IPS DF 4.7 (cell line): Measurements from ENCODE around the gene PLAGL2.
"Not testable (repeated sequence)": the region's sequence is repeated elsewhere in the genome, so short reads cannot be mapped to it uniquely, and the experiment has no call there.

Source experiments
- DNase-seq: peaks from one replicate; pipeline ENCODE4 v3.0.0-alpha.2; 2013; ENCODE audit warnings: low spot score; ENCODE audit errors: extremely low read depth

Gene PLAGL2

DNA sequence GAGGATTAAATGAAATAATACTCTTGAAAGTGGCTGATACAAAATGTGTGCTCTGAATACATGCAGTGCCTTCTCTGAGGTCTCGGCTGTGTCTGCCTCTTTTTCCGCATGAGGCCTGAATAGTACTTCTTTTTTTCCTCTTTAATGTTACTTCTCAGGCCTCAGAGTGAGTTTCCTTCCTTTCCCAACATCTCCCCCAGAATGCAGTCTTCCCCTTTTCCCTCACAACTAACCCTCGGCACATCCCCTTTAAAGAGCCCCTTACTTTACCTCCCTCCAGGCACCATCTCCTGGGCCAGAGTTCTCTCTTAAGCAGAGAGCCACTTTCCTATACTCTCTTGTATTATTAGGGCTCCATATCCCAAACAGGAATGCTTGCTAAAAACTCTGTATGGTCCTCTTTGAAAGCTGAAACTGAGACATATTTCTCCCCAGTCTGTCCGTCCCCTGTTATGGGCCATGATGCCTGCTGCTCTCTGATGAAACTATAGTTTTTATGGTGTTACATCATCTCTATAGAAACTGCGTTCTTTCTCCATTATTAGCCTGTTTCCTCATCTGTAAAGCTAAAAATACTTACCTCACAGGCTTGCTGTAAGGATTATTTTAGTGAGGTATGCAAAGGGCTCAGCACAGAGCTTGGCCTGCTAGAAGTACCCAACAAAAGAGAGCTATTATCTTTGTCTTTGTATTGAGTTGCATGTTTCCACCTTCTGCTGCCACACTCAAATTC, 2.3 kb downstream of the PLAGL2 start:
- DNase-seq = no peak

GRCh38 chr20:32204205-32205109, 3.1 kb downstream of the PLAGL2 start:
- DNase-seq = no peak

GRCh38 chr20:32203356-32204204, 4.0 kb downstream of the PLAGL2 start:
- DNase-seq = no peak

DNA sequence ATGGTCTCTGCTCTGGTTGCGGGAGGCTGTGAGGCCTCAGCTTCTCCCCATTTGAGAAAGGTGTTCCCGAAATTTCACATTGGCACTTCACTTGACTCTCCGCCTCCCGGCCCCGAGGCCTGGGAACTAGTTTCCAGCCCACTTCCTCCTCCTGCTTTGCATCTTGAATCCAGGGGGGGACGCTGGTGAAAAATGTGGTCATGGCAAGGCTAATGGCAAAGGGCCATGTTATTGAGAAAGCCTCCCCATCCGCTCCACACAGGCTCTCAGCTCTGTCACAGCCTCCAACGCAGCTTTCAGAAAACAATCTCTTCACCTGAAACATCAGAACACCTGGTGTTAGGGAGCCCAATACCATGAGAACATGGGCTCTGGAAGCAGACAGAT, 5.6 kb downstream of the PLAGL2 start:
- no peak for DNase-seq

DNA sequence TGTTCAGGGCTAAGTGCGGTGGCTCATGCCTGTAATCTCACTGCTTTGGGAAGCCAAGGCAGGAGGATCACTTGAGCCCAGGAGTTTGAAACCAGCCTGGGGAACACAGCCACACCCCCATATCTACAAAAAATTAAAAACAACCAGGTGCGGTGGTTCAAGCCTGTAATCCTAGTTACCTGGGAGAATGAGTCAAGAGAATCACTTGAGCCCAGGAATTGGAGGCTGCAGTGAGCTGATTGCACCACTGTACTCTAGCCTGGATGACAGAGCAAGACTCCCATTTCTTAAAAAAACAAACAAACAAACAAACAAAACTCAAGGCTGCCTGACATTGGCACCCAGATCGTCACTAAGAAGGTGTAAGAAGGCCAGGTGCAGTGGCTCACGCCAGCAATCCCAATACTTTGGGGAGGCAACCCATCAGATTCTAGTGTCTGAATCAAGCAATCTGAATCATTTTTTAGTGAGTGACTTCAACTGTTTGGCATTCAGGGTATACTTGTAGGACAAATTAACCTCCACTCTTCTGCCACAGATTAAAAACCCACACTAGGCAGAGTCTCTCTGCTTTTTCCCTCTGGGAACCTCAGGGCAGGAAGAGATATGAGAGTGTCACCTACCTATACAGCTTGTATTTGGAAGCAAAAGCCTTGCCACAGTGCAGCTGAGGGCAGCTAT, 6.1 kb downstream of the PLAGL2 start:
- DNase-seq = no peak

GRCh38 chr20:32199006-32199405, 8.5 kb downstream of the PLAGL2 start:
- no peak for DNase-seq

GRCh38 chr20:32197136-32197535, 10.4 kb downstream of the PLAGL2 start:
- not testable (repeated sequence) for DNase-seq

DNA sequence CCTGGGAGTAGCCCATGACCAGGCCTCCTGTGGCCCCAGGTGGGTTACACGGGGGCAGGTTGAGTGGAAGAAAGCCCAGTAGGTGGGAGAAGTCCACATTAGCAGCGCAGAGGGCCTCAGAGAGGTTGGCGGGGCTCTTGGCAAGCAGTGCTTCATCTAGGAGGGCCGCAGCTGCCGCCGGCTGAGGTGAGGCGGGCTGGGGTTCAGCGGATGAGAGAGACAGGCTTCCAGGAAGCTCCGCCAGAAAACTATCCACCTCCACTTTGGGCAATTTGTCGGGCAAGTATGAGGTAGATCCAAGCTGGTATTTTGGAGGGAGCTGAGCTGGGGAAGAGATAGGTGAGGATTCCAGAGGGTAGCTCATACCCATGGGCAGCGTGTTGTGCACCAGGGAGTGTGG, 10.9 kb downstream of the PLAGL2 start:
- DNase-seq = not testable (repeated sequence)

DNA sequence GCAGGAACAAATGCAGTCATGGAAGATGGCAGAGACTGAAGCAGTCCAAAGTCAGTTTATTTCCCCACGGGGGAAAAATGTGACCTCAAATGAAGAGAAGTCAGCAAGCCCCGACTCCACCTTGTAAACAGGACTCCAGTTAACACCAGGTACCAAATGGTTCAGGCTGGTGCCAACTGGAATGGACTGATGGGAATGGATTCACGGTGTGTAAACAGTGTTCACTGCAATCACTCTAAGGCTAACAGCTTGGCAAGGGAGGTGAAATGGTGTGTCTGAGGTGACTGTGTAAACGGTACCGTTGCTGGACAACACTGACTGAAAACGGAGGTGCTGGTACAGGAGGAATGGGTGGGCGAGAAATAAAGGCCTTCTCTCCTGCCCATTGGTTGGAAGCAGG, 12.0 kb downstream of the PLAGL2 start:
- DNase-seq = no peak

- DNase-seq = no peak
These were observed 13.5 kb downstream of the PLAGL2 start for GRCh38 chr20:32193996-32194395.

DNA sequence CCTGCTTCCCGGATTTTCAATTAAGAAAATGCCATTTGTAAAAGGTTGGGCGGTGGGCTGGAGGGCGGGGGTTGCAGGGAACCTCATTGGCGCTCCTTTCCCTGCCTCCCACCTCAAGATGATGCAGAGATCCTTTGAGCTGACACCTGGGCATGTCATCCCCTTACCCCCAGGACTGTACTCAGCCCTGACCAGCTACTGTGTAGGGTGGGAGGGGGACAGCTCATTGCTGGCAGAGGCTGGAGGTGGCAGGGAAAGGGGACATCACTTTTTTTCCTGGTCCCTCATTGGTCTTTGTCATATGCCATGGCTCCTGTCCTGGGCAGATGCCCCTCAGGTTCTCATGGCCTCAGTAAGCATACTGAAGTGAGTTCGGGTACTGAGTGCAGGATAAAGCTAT, 14.2 kb downstream of the PLAGL2 start:
- not testable (repeated sequence) for DNase-seq

GRCh38 chr20:32192698-32193097, 14.8 kb downstream of the PLAGL2 start:
- DNase-seq = no peak

DNA sequence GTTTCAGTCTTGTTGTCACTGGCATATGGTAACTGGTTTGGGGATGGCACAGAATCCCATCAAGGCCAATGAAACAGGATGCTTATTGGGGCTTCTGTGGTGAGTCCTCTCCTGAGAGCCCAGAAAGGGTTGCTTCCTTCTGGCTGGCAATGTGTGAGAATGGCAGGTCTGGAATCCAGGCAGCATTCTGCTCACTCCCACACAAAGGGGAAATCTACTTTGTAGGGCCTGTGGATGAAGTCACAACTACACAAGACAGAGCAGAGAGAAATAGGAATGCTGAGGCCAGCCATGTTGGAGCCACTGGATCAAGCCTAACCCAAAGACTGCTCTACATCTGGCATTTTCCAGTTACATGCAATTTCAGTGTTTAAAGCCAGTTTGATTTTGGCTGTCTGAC, 15.7 kb downstream of the PLAGL2 start:
- no peak for DNase-seq

- no peak for DNase-seq
These were observed 16.1 kb downstream of the PLAGL2 start for GRCh38 chr20:32191422-32191821.

- no peak for DNase-seq
These were observed 16.7 kb downstream of the PLAGL2 start for GRCh38 chr20:32190616-32191415.

DNA sequence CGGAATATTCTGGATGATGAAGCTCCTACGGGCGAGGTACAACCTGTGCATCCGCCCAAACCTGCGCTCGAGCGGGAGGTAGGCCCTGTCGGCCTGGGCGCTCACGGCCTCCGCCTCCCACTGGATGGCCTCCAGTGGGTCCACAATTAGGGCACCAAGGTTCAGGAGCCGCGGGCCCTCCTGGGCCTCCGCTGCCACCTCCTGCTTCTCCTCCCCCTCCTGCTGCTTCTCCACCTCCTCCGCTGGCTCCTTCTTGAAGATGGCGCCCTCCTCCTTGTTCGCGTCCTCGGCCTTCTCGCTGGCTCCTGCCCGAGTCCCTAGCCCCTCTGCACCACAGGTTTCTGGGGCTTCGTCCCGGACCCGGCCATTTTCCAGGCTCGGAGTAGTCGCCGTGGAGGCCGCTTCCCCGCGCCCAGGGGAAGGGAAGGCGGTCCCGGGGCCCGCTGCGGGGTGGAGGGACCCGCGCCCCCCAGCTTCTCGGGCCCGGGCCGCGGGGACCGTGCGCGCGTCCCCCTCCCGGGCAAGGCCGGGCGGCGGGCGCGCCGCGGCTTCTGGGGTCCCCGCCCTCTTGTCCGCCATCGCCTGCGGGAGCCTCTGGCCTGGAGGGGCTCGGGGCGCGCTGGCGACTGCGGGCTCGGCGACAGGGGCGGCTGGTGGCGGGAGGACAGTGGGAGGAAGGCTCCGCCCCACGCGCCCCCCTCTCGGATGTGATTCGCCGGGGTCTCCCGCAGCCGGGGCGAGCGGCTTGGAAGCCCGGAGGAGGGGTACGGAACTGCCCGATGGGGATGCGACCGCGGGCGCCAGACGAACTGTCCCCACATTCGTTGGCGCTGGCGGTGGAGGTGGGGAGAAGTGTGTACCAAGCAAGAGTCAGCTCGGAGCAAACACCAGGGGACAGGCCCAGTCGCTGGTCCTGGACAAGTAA, 17.6 kb downstream of the PLAGL2 start:
- DNase-seq = no peak

DNA sequence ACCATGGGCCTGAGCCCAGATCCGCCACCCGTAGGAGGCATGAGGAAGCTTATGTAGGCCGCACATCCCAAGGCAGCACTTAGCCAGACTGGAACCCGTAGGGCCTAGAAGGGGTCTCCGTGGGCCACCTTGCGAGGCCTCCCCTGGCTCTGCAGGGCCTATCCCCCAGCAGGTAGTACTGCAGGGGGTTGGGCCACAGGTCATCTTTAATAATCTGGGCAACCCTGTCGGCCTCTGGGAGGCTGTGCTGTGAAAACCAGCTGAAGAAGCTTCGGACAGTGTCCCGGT, 18.5 kb downstream of the PLAGL2 start:
- no peak for DNase-seq

DNA sequence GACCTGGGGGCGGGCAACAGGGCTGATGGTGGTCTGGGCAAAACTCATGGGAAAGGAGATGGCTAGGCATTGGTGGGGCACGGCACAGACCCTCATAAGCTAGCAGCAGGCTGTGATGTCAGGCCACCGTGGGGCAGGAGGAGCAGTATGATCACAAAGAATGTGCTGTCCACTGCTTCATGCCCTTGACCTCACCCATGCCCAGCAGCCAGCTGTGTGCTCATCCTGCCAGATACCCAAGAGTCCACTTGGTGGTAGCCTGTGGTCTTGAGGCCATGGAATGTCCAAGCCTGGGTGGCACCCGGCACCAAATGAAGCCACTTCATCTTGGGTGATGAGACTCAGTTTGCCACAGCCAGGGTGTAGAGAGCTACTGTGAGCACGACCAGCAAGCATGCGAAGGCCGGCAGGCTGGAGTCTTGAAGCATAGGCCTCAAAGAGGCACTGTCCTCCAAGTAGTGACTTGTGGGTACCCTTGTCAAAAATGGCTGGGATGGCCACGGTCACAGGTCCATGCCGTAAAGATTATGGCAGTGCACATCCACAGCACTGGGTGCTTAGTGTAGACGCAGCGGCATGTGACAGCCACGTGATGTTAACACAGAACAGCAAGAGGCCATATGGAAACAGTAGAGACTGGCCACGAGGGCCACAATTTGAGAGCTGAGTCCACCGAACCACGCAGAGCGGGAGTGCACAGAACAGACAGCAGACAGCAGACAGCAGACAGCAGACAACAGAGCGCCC, 19.0 kb downstream of the PLAGL2 start:
- DNase-seq = no peak

DNA sequence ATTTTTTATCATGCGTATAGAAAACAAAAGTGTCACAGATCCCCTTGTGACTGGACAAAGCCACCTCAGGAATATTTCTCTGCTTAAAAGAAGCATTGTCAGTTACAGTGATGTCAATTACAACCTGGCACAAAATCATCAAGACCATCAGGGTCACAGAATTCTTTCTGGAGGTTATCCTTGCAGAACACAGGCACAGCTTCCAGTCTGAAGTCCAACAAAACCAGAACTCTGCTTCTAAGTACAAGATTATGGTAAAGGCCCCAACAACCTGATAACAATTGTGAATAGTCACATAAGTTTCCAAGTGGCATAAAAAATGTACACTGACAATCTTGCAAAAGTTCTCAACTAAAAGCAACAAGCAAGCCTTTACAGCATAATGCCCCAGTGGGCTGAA, 21.0 kb downstream of the PLAGL2 start:
- no peak for DNase-seq
